Right renal pelvis (tissue), 4 donors: Measurements from ENCODE around the gene HTR3B. TPM values are rescaled to one million over a fixed set of nuclear protein-coding genes. Genes with fewer than 3 reads are reported as not detected.
"Not testable (repeated sequence)": the region's sequence is repeated elsewhere in the genome, so short reads cannot be mapped to it uniquely, and the experiment has no call there.

Experiments
- DNase-seq, 4 donors: peaks; one replicate each; pipeline ENCODE4 v3.0.0-alpha.2; 2013; ENCODE audit warnings: low read depth in 4 of 4, low spot score in 3 of 4, missing footprints in 1 of 4
- polyA plus RNA-seq, 4 donors: library from polyadenylated mRNA; unstranded; fragments of 120-200 nt; gene quantifications; one replicate each; pipeline ENCODE4 v1.2.1, GENCODE V29; 2013; ENCODE audit not compliant: insufficient read length in 4 of 4

HTR3B gene
- polyA plus RNA-seq, 4 donors: 0.05 TPM; not detected in 3

- no peak for DNase-seq
Measured at GRCh38 chr11:113880971-113881370, 23.6 kb upstream of the HTR3B start.

GRCh38 chr11:113881856-113882255 is 22.7 kb upstream of the HTR3B start:
- DNase-seq: no peak

- DNase-seq: no peak
Measured at GRCh38 chr11:113884361-113884836, 20.2 kb upstream of the HTR3B start.

GRCh38 chr11:113885897-113886296 is 18.7 kb upstream of the HTR3B start:
- no peak for DNase-seq

- DNase-seq: no peak
Measured at GRCh38 chr11:113888848-113889247, 15.7 kb upstream of the HTR3B start.

GRCh38 chr11:113894421-113894996 is 10.1 kb upstream of the HTR3B start:
- DNase-seq: no peak

GRCh38 chr11:113895367-113896155 is 9.0 kb upstream of the HTR3B start:
- no peak for DNase-seq

GRCh38 chr11:113896156-113896879 is 8.3 kb upstream of the HTR3B start:
- no peak for DNase-seq

- no peak for DNase-seq
Measured at GRCh38 chr11:113901141-113901540, 3.5 kb upstream of the HTR3B start.

- no peak for DNase-seq
Measured at GRCh38 chr11:113906038-113906437, 1.4 kb downstream of the HTR3B start.

GRCh38 chr11:113906516-113906915 is 1.9 kb downstream of the HTR3B start:
- no peak for DNase-seq

GRCh38 chr11:113907152-113907551 is 2.6 kb downstream of the HTR3B start:
- DNase-seq: no peak

GRCh38 chr11:113907681-113908080 is 3.1 kb downstream of the HTR3B start:
- DNase-seq: no peak

GRCh38 chr11:113908098-113908497 is 3.5 kb downstream of the HTR3B start:
- no peak for DNase-seq

- DNase-seq: not testable (repeated sequence)
Measured at GRCh38 chr11:113911491-113911890, 6.9 kb downstream of the HTR3B start.

- DNase-seq: no peak
Measured at GRCh38 chr11:113923572-113923971, 19.0 kb downstream of the HTR3B start.

- no peak for DNase-seq
Measured at GRCh38 chr11:113926273-113927197, 21.9 kb downstream of the HTR3B start.

GRCh38 chr11:113928311-113928710 is 23.7 kb downstream of the HTR3B start:
- DNase-seq: no peak

- no peak for DNase-seq
Measured at GRCh38 chr11:113932788-113933187, 28.2 kb downstream of the HTR3B start.

GRCh38 chr11:113934193-113934592 is 29.6 kb downstream of the HTR3B start:
- DNase-seq: not testable (repeated sequence)
